GM12878 (cell line): ENCODE results near the gene DDX10. TPM values are rescaled to one million over a fixed set of nuclear protein-coding genes. Genes with fewer than 3 reads are reported as not detected.

Experiments used
- ATAC-seq: fragments of 200-7000 bp; cut with Tn5 transposase; 3 replicates; pipeline ENCODE4 v1.9.1; 2020; ENCODE audit warnings: mild to moderate bottlenecking, moderate library complexity
- BruUV-seq: library from RNA; stranded (reverse); fragments of 400-500 nt; replicated peaks from 2 replicates; lab custom pipeline; 2021; lab: Mats Ljungman, UMichigan
- CTCF ChIA-PET: fragments of 300-600 bp; sonication (Branson Sonifier 250); formaldehyde crosslinking; extraction: SDS; loops from one replicate; lab custom pipeline; 2021; ENCODE audit warnings: inconsistent platforms; lab: Yijun Ruan, JAX
- POLR2A ChIA-PET: fragments of 350-600 bp; formaldehyde crosslinking; extraction: SDS; loops from one replicate; lab custom pipeline; 2021; ENCODE audit warnings: inconsistent platforms; lab: Charles Lee
- RAD21 ChIA-PET: fragments of 300-600 bp; sonication (Branson Sonifier 250); formaldehyde crosslinking; loops from one replicate; lab custom pipeline; 2023; ENCODE audit warnings: antibody characterized with exemption; ENCODE audit not compliant: unreplicated experiment; lab: Charles Lee
- SMC1A ChIA-PET: fragments of 300-600 bp; sonication (Branson Sonifier 250); formaldehyde crosslinking; loops from one replicate; lab custom pipeline; 2023; ENCODE audit not compliant: unreplicated experiment, uncharacterized antibody; lab: Charles Lee
- DNase-seq: peaks from one replicate; pipeline ENCODE4 v3.0.0-alpha.2; 2011; ENCODE audit warnings: low read depth, low spot score
- FAIRE-seq: peaks from 3 replicates; lab custom pipeline; 2011; peaks lifted over from hg19 to GRCh38; lab: Jason Lieb, UNC
- H2AFZ ChIP-seq: 2 replicates; pipeline ENCODE4 v1.6.0; 2011; ENCODE audit warnings: low read depth, low read length, control low read depth; ENCODE audit not compliant: control insufficient read depth
- H3K27ac ChIP-seq: 2 replicates; pipeline ENCODE4 v1.5.1; 2011; ENCODE audit warnings: control low read depth; ENCODE audit not compliant: control insufficient read depth, insufficient read depth
- H3K27me3 ChIP-seq, 2 experiments: replicated peaks in 1 of 2; 2 replicates each; pipeline versions ENCODE4 v1.6.0 to v1.6.1; 2011; ENCODE audit warnings: low read length in 1 of 2; ENCODE audit not compliant: control insufficient read depth in 2 of 2, insufficient read depth in 2 of 2
- H3K36me3 ChIP-seq, 2 experiments: 2 replicates each; pipeline ENCODE4 v1.5.1; 2011; ENCODE audit warnings: low read length in 1 of 2; ENCODE audit not compliant: control insufficient read depth in 2 of 2, insufficient read depth in 2 of 2
- H3K4me1 ChIP-seq: 2 replicates; pipeline ENCODE4 v1.6.1; 2011; ENCODE audit warnings: mild to moderate bottlenecking, low read length, moderate library complexity, mixed read lengths; ENCODE audit not compliant: control insufficient read depth, insufficient read depth
- H3K4me2 ChIP-seq: 2 replicates; pipeline ENCODE4 v1.6.0; 2011; ENCODE audit warnings: control low read depth; ENCODE audit not compliant: control insufficient read depth, insufficient read depth
- H3K4me3 ChIP-seq: fragments of 200-600 bp; sonication (generic); 2 replicates; pipeline ENCODE4 v1.5.1; 2016
- H3K79me2 ChIP-seq: 2 replicates; pipeline ENCODE4 v1.6.0; 2011; ENCODE audit warnings: low read length; ENCODE audit not compliant: control insufficient read depth, insufficient read depth
- H3K9ac ChIP-seq: 2 replicates; pipeline ENCODE4 v1.8.0; 2011; ENCODE audit warnings: low read length, control low read depth, mixed read lengths; ENCODE audit not compliant: control insufficient read depth, insufficient read depth
- H3K9me3 ChIP-seq: replicated peaks from 3 replicates; pipeline ENCODE4 v1.5.1; 2011; ENCODE audit warnings: mild to moderate bottlenecking, low read length; ENCODE audit not compliant: control insufficient read depth, insufficient read depth
- H4K20me1 ChIP-seq: 2 replicates; pipeline ENCODE4 v1.6.0; 2011; ENCODE audit not compliant: control insufficient read depth, insufficient read depth
- ASH2L ChIP-seq: fragments of 300-600, 200-600 bp; sonication (generic); IDR thresholded peaks from 2 replicates; pipeline ENCODE4 v1.6.1; 2017; ENCODE audit warnings: low read depth, mild to moderate bottlenecking, borderline replicate concordance
- BACH1 ChIP-seq: fragments of 450-650 bp; IDR thresholded peaks from 2 replicates; pipeline ENCODE4 v1.6.1; 2017; ENCODE audit warnings: mild to moderate bottlenecking, borderline replicate concordance
- BRCA1 ChIP-seq: IDR thresholded peaks from 2 replicates; pipeline ENCODE4 v1.6.1; 2011; ENCODE audit warnings: low read depth, low read length, improper control_type of control experiment
- EED ChIP-seq: sonication (generic); IDR thresholded peaks from 2 replicates; pipeline ENCODE4 v1.6.1; 2016; ENCODE audit warnings: antibody characterized with exemption, low read depth
- EZH2 ChIP-seq: IDR thresholded peaks from 2 replicates; pipeline ENCODE4 v1.6.1; 2012; ENCODE audit warnings: low read depth, mild to moderate bottlenecking, control low read depth, inconsistent platforms, low read length, borderline replicate concordance; ENCODE audit not compliant: control insufficient read depth
- HCFC1 ChIP-seq: fragments of 150-350 bp; IDR thresholded peaks from 2 replicates; pipeline ENCODE4 v1.6.1; 2014; ENCODE audit warnings: low read length
- JUNB ChIP-seq: IDR thresholded peaks from 2 replicates; pipeline ENCODE4 v1.6.1; 2016; ENCODE audit warnings: antibody characterized with exemption, mild to moderate bottlenecking
- JUND ChIP-seq: IDR thresholded peaks from 2 replicates; pipeline ENCODE4 v1.6.1; 2012; ENCODE audit warnings: low read depth, mild to moderate bottlenecking, low read length, improper control_type of control experiment, moderate library complexity
- MXI1 ChIP-seq: fragments of 150-350 bp; IDR thresholded peaks from 2 replicates; pipeline ENCODE4 v1.6.1; 2011; ENCODE audit warnings: low read depth, mild to moderate bottlenecking, inconsistent platforms, low read length, improper control_type of control experiment
- NFIC ChIP-seq: IDR thresholded peaks from 2 replicates; pipeline ENCODE4 v1.6.1; 2012; ENCODE audit warnings: low read depth, mild to moderate bottlenecking, inconsistent platforms, low read length, moderate library complexity
- RAD21 ChIP-seq: IDR thresholded peaks from 2 replicates; pipeline ENCODE4 v1.6.1; 2011; ENCODE audit warnings: mild to moderate bottlenecking, low read depth, low read length, moderate library complexity; ENCODE audit not compliant: insufficient read depth
- SMAD1 ChIP-seq: fragments of 450-650 bp; IDR thresholded peaks from 2 replicates; pipeline ENCODE4 v1.6.1; 2018; ENCODE audit warnings: mild to moderate bottlenecking, low read depth; ENCODE audit not compliant: partially characterized antibody
- SUPT20H ChIP-seq: IDR thresholded peaks from 2 replicates; pipeline ENCODE4 v1.6.1; 2011; ENCODE audit warnings: low read depth, mild to moderate bottlenecking, low read length, moderate library complexity, borderline replicate concordance; ENCODE audit not compliant: control insufficient read depth
- TARDBP ChIP-seq: IDR thresholded peaks from 2 replicates; pipeline ENCODE4 v1.6.1; 2016; ENCODE audit warnings: borderline replicate concordance
- TBL1XR1 ChIP-seq: IDR thresholded peaks from 2 replicates; pipeline ENCODE4 v1.6.1; 2012; ENCODE audit warnings: low read depth, low read length, improper control_type of control experiment
- YY1 ChIP-seq: IDR thresholded peaks from 2 replicates; pipeline ENCODE4 v1.6.1; 2011; ENCODE audit warnings: low read depth, mild to moderate bottlenecking, low read length
- WGBS: methylation state at CpG from one replicate; pipeline ENCODE4 v1.1.6; 2016; ENCODE audit warnings: low lambda C conversion rate; ENCODE audit not compliant: insufficient replicate concordance, insufficient coverage; ENCODE audit errors: missing lambda C conversion rate; 5-methylcytosine and 5-hydroxymethylcytosine counted together
- in situ Hi-C: fragments of 300-500 bp; cut with MboI; formaldehyde crosslinking; loops from 9 replicates; pipeline ENCODE4 v1.14.3; 2018; ENCODE audit warnings: mixed read lengths
- intact Hi-C: fragments of 100-400 bp; cut with micrococcal nuclease; formaldehyde crosslinking; loops from one replicate; pipeline ENCODE4 v1.14.2; 2022; ENCODE audit not compliant: unreplicated experiment
- polyA plus RNA-seq, 11 experiments: library from polyadenylated mRNA; depleted of rRNA in 4 of 11; unstranded in 6 of 11; stranded (reverse) in 5 of 11; fragments of >200 nt; fragmentation: Nextera tagmentation in 4 of 11; fragmentation: Illumina TruSeq in 1 of 11; extraction: Ambion mirVana in 4 of 11; extraction: Trizol in 1 of 11; gene quantifications; 1 replicate in 1 of 11; 2 replicates in 10 of 11; pipeline versions ENCODE4 v1.2.1 to v1.2.3, GENCODE V29; 2011 to 2016; ENCODE audit warnings: inconsistent platforms in 2 of 11, missing spikeins in 2 of 11, low read depth in 1 of 11
- total RNA-seq, 4 experiments: library from RNA; depleted of rRNA in 3 of 4; stranded (reverse); fragments of >200 nt in 3 of 4; fragmentation: Illumina TruSeq in 1 of 4; extraction: Trizol in 1 of 4; gene quantifications; 2 replicates each; pipeline versions ENCODE4 v1.2.1 to v1.2.3, GENCODE V29; 2013 to 2021
- TF ChIP-seq, protein P1 (sequence below): fragments of 450-650 bp; IDR thresholded peaks from 2 replicates; pipeline ENCODE4 v1.6.1; 2017; ENCODE audit warnings: mild to moderate bottlenecking
- TF ChIP-seq, protein P2 (sequence below): fragments of 150-350 bp; IDR thresholded peaks from 2 replicates; pipeline ENCODE4 v1.6.1; 2016; ENCODE audit warnings: low read depth, low read length

DDX10 gene
- total and polyA plus RNA-seq, 10 of the 15 experiments (the other 5 are each of a cell fraction or from before 2014, with no cell fraction given) = 20.9 to 51.5 (median 31.9) TPM

DNA sequence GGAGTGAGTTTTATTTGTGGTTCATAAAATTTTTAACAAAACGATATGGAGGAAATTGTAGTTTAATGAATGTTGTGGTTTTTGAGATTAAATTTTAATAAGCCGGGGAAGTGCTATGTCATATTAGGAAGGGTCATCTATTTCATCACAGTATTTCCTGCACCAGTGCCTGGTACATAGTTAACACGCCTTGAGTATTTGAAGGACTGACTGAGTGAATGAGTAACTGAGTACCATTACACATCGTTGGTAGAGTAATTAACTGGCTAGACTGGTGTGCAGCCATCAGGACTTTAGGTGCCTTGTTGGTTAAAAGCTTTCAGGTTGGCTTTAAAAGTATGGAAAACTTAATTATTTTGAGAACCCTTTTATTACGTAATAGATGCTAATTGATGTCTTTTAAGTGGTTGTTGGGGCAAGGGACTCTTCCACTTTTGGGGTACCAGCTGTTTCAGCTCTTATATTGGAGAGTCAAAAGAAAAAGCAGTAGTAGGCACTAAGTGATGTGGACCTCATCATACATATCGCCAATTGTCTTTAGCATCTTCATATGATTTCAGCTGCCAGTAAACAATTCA is 101.8 kb downstream of the DDX10 start:
- Histone ChIP-seq H3K36me3 (no peaks in the 10 kb centered on the region), H3K79me2 (no peaks in the 10 kb centered on the region), H3K9ac (no peak overlapping the region), H3K4me3 (no peak overlapping the region), H3K4me1 (no peaks in the 10 kb centered on the region), H3K4me2 (no peak overlapping the region), H4K20me1 (no peaks in the 10 kb centered on the region), H3K27me3 (no peaks in the 10 kb centered on the region), H3K9me3 (no peaks in the 10 kb centered on the region), H3K27ac (no peak overlapping the region), H2AFZ (no peak overlapping the region)
- RAD21 ChIA-PET = interaction anchor here (1.4 kb wide), 1 partner anchor 10 kb away, joined by 3 read pairs; no protein-coding TSS in a partner anchor
- in situ Hi-C loops (no loop called here), intact Hi-C loops (no loop called here)
- TF ChIP-seq SMAD1 (no peak), BRCA1 (no peak), ASH2L (no peak), NFIC (no peak), EED (no peak), EZH2 (no peak), YY1 (no peak), JUND (no peak), JUNB (no peak), TARDBP (no peak), RAD21 (no peak), TBL1XR1 (no peak), SUPT20H (no peak), MXI1 (no peak), HCFC1 (no peak), BACH1 (no peak)
- TF ChIP-seq, protein P1, sequence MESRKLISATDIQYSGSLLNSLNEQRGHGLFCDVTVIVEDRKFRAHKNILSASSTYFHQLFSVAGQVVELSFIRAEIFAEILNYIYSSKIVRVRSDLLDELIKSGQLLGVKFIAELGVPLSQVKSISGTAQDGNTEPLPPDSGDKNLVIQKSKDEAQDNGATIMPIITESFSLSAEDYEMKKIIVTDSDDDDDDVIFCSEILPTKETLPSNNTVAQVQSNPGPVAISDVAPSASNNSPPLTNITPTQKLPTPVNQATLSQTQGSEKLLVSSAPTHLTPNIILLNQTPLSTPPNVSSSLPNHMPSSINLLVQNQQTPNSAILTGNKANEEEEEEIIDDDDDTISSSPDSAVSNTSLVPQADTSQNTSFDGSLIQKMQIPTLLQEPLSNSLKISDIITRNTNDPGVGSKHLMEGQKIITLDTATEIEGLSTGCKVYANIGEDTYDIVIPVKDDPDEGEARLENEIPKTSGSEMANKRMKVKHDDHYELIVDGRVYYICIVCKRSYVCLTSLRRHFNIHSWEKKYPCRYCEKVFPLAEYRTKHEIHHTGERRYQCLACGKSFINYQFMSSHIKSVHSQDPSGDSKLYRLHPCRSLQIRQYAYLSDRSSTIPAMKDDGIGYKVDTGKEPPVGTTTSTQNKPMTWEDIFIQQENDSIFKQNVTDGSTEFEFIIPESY = no peak
- TF ChIP-seq, protein P2, sequence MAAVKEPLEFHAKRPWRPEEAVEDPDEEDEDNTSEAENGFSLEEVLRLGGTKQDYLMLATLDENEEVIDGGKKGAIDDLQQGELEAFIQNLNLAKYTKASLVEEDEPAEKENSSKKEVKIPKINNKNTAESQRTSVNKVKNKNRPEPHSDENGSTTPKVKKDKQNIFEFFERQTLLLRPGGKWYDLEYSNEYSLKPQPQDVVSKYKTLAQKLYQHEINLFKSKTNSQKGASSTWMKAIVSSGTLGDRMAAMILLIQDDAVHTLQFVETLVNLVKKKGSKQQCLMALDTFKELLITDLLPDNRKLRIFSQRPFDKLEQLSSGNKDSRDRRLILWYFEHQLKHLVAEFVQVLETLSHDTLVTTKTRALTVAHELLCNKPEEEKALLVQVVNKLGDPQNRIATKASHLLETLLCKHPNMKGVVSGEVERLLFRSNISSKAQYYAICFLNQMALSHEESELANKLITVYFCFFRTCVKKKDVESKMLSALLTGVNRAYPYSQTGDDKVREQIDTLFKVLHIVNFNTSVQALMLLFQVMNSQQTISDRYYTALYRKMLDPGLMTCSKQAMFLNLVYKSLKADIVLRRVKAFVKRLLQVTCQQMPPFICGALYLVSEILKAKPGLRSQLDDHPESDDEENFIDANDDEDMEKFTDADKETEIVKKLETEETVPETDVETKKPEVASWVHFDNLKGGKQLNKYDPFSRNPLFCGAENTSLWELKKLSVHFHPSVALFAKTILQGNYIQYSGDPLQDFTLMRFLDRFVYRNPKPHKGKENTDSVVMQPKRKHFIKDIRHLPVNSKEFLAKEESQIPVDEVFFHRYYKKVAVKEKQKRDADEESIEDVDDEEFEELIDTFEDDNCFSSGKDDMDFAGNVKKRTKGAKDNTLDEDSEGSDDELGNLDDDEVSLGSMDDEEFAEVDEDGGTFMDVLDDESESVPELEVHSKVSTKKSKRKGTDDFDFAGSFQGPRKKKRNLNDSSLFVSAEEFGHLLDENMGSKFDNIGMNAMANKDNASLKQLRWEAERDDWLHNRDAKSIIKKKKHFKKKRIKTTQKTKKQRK = no peak
- FAIRE-seq = no peak
- WGBS = 98% methylated on average over 6 of the region's 6 CpGs
- POLR2A ChIA-PET = no interaction called here
- no peak for DNase-seq
- no peak for ATAC-seq
- SMC1A ChIA-PET = interaction anchor here (0.6 kb wide), 1 partner anchor 290 kb away, joined by 3 read pairs; no protein-coding TSS in a partner anchor
- BruUV-seq = no TSS peak
- CTCF ChIA-PET = no interaction called here
